ENCODE results near the gene ANKRD6. TPM values are rescaled to one million over a fixed set of nuclear protein-coding genes. Genes with fewer than 3 reads are reported as not detected.

Gene ANKRD6
- total RNA-seq, 1 experiment from 2014 or later: 25.4 TPM

- intact Hi-C loops (cut with micrococcal nuclease; ENCODE audit: unreplicated experiment): no loop called here
Measured at GRCh38 chr6:89464295-89464694, 31.3 kb downstream of the ANKRD6 start.

GRCh38 chr6:89467437-89467836 lies 34.5 kb downstream of the ANKRD6 start:
- BruUV-seq (replicated peaks): no TSS peak
- POLR2A ChIA-PET (ENCODE audit: low non-redundant PET): no interaction called here
- TF ChIP-seq EZH2 (IDR thresholded peaks at IDR 0.05; ENCODE audit: borderline replicate concordance, low read depth, low read length, poor library complexity, severe bottlenecking) (no peak), CTCF (conservative IDR thresholded peaks at IDR 0.05; ENCODE audit: low read depth, low read length) (no peak)

More at GRCh38 chr6:89464295-89464694, 31.3 kb downstream of the ANKRD6 start:
- H3K4me3 ChIP-seq (ENCODE audit: low read depth, low read length, poor library complexity, severe bottlenecking): no peak overlapping the region
- no peaks in the 10 kb centered on the region for H3K36me3 ChIP-seq (ENCODE audit: insufficient read depth, low read length, poor library complexity, severe bottlenecking)
- CTCF ChIA-PET: no interaction called here
- POLR2A ChIA-PET (ENCODE audit: low non-redundant PET): no interaction called here
- H3K4me1 ChIP-seq (ENCODE audit: insufficient read depth, low read length, poor library complexity, severe bottlenecking): peaks cover 18% of the 10 kb centered on the region
- H3K27me3 ChIP-seq (replicated peaks; ENCODE audit: insufficient read depth, low read depth, low read length, poor library complexity): no peaks in the 10 kb centered on the region
- no peak for TF ChIP-seq EZH2 (IDR thresholded peaks at IDR 0.05; ENCODE audit: borderline replicate concordance, low read depth, low read length, poor library complexity, severe bottlenecking)
- no peaks in the 10 kb centered on the region for H3K9me3 ChIP-seq (ENCODE audit: low read depth, low read length, poor library complexity, severe bottlenecking)
- no peak overlapping the region for H3K27ac ChIP-seq (ENCODE audit: low read depth, low read length, poor library complexity, severe bottlenecking)
- no peak for DNase-seq (ENCODE audit: low spot score)
- BruUV-seq (replicated peaks): no TSS peak

GRCh38 chr6:89468998-89469397 lies 36.0 kb downstream of the ANKRD6 start:
- Histone ChIP-seq H3K9me3 (ENCODE audit: low read depth, low read length, poor library complexity, severe bottlenecking) (no peaks in the 10 kb centered on the region), H3K27me3 (replicated peaks; ENCODE audit: insufficient read depth, low read depth, low read length, poor library complexity) (no peaks in the 10 kb centered on the region), H3K4me1 (ENCODE audit: insufficient read depth, low read length, poor library complexity, severe bottlenecking) (peaks cover 11% of the 10 kb centered on the region), H3K4me3 (ENCODE audit: low read depth, low read length, poor library complexity, severe bottlenecking) (no peak overlapping the region), H3K36me3 (ENCODE audit: insufficient read depth, low read length, poor library complexity, severe bottlenecking) (no peaks in the 10 kb centered on the region), H3K27ac (ENCODE audit: low read depth, low read length, poor library complexity, severe bottlenecking) (no peak overlapping the region)
- TF ChIP-seq EZH2 (IDR thresholded peaks at IDR 0.05; ENCODE audit: borderline replicate concordance, low read depth, low read length, poor library complexity, severe bottlenecking) (no peak), CTCF (conservative IDR thresholded peaks at IDR 0.05; ENCODE audit: low read depth, low read length) (no peak)
- CTCF ChIA-PET: no interaction called here
- intact Hi-C loops (cut with micrococcal nuclease; ENCODE audit: unreplicated experiment): no loop called here
- BruUV-seq (replicated peaks): no TSS peak
- no peak for DNase-seq (ENCODE audit: low spot score)
- POLR2A ChIA-PET (ENCODE audit: low non-redundant PET): no interaction called here

More at GRCh38 chr6:89467437-89467836, 34.5 kb downstream of the ANKRD6 start:
- no peaks in the 10 kb centered on the region for H3K27me3 ChIP-seq (replicated peaks; ENCODE audit: insufficient read depth, low read depth, low read length, poor library complexity)
- no peaks in the 10 kb centered on the region for H3K36me3 ChIP-seq (ENCODE audit: insufficient read depth, low read length, poor library complexity, severe bottlenecking)
- H3K27ac ChIP-seq (ENCODE audit: low read depth, low read length, poor library complexity, severe bottlenecking): no peak overlapping the region
- intact Hi-C loops (cut with micrococcal nuclease; ENCODE audit: unreplicated experiment): no loop called here
- CTCF ChIA-PET: no interaction called here
- no peak overlapping the region for H3K4me3 ChIP-seq (ENCODE audit: low read depth, low read length, poor library complexity, severe bottlenecking)
- DNase-seq (ENCODE audit: low spot score): no peak
- no peaks in the 10 kb centered on the region for H3K9me3 ChIP-seq (ENCODE audit: low read depth, low read length, poor library complexity, severe bottlenecking)
- H3K4me1 ChIP-seq (ENCODE audit: insufficient read depth, low read length, poor library complexity, severe bottlenecking): peaks cover 15% of the 10 kb centered on the region

- no peak overlapping the region for H3K4me3 ChIP-seq (ENCODE audit: low read depth, low read length, poor library complexity, severe bottlenecking)
- no TSS peak for BruUV-seq (replicated peaks)
- ChIA-PET CTCF (no interaction called here), POLR2A (ENCODE audit: low non-redundant PET) (no interaction called here)
- intact Hi-C loops (cut with micrococcal nuclease; ENCODE audit: unreplicated experiment): no loop called here
- no peak overlapping the region for H3K27ac ChIP-seq (ENCODE audit: low read depth, low read length, poor library complexity, severe bottlenecking)
- H3K36me3 ChIP-seq (ENCODE audit: insufficient read depth, low read length, poor library complexity, severe bottlenecking): no peaks in the 10 kb centered on the region
- peaks cover 10% of the 10 kb centered on the region for H3K4me1 ChIP-seq (ENCODE audit: insufficient read depth, low read length, poor library complexity, severe bottlenecking)
- no peaks in the 10 kb centered on the region for H3K27me3 ChIP-seq (replicated peaks; ENCODE audit: insufficient read depth, low read depth, low read length, poor library complexity)
- TF ChIP-seq EZH2 (IDR thresholded peaks at IDR 0.05; ENCODE audit: borderline replicate concordance, low read depth, low read length, poor library complexity, severe bottlenecking): no peak
- TF ChIP-seq CTCF (conservative IDR thresholded peaks at IDR 0.05; ENCODE audit: low read depth, low read length): no peak
- DNase-seq (ENCODE audit: low spot score): no peak
- no peaks in the 10 kb centered on the region for H3K9me3 ChIP-seq (ENCODE audit: low read depth, low read length, poor library complexity, severe bottlenecking)
Measured at GRCh38 chr6:89471287-89471867, 38.4 kb downstream of the ANKRD6 start.

Data from A673 (cell line).